Putamen (tissue), 1 donor: ENCODE data around the gene PTPN14.
"Not testable (repeated sequence)": the region's sequence is repeated elsewhere in the genome, so short reads cannot be mapped to it uniquely, and the experiment has no call there.

Source experiments
- DNase-seq: peaks from one replicate; pipeline ENCODE4 v3.0.0-alpha.2; 2016; ENCODE audit warnings: low spot score

The PTPN14 gene

GRCh38 chr1:214551436-214552173 lies at the start of gene PTPN14:
TSS of gene PTPN14 (minus strand) at chr1:214551602. CDS start at chr1:214464803, 86,799 bp downstream.
- peak; percentile 66 for DNase-seq

- DNase-seq, result no peak
These were observed 41.8 kb upstream of the PTPN14 start for GRCh38 chr1:214593158-214593557.

GRCh38 chr1:214591918-214592317 lies 40.5 kb upstream of the PTPN14 start:
- DNase-seq, result not testable (repeated sequence)

- no peak for DNase-seq
These were observed 39.3 kb upstream of the PTPN14 start for GRCh38 chr1:214590696-214591095.

GRCh38 chr1:214588963-214589597 lies 37.7 kb upstream of the PTPN14 start:
- no peak for DNase-seq

GRCh38 chr1:214587165-214587564 lies 35.8 kb upstream of the PTPN14 start:
- DNase-seq, result no peak

- DNase-seq, result no peak
These were observed 35.2 kb upstream of the PTPN14 start for GRCh38 chr1:214586621-214587020.

- no peak for DNase-seq
These were observed 33.7 kb upstream of the PTPN14 start for GRCh38 chr1:214584805-214585766.

- DNase-seq, result no peak
These were observed 32.6 kb upstream of the PTPN14 start for GRCh38 chr1:214583824-214584554.

GRCh38 chr1:214583113-214583512 lies 31.7 kb upstream of the PTPN14 start:
- DNase-seq, result no peak

- no peak for DNase-seq
These were observed 31.0 kb upstream of the PTPN14 start for GRCh38 chr1:214582289-214582891.

GRCh38 chr1:214581785-214582184 lies 30.4 kb upstream of the PTPN14 start:
- no peak for DNase-seq

- no peak for DNase-seq
These were observed 27.8 kb upstream of the PTPN14 start for GRCh38 chr1:214579183-214579582.

GRCh38 chr1:214576120-214576519 lies 24.7 kb upstream of the PTPN14 start:
- DNase-seq, result not testable (repeated sequence)

GRCh38 chr1:214574598-214575411 lies 23.4 kb upstream of the PTPN14 start:
- no peak for DNase-seq

- no peak for DNase-seq
These were observed 22.2 kb upstream of the PTPN14 start for GRCh38 chr1:214573386-214574318.

- DNase-seq, result no peak
These were observed 19.9 kb upstream of the PTPN14 start for GRCh38 chr1:214571281-214571680.

- DNase-seq, result no peak
These were observed 19.0 kb upstream of the PTPN14 start for GRCh38 chr1:214570442-214570841.

- no peak for DNase-seq
These were observed 18.1 kb upstream of the PTPN14 start for GRCh38 chr1:214569357-214570004.
